G401 (cell line): ENCODE measurements around the gene AAK1. TPM values are rescaled to one million over a fixed set of nuclear protein-coding genes. Genes with fewer than 3 reads are reported as not detected.
A peak's percentile ranks its signal among the peaks of the same experiment; 100 is the strongest.
"Not testable (repeated sequence)": the region's sequence is repeated elsewhere in the genome, so short reads cannot be mapped to it uniquely, and the experiment has no call there.

Experiments used
- DNase-seq: peaks from one replicate; pipeline ENCODE4 v3.0.0-alpha.2; 2015; ENCODE audit warnings: low spot score
- in situ Hi-C: cut with HindIII; loops from 2 replicates; pipeline ENCODE4 v1.10.0; 2016; ENCODE audit warnings: low sequenced_read_pairs, mixed read lengths
- total RNA-seq: library from RNA; depleted of rRNA; stranded (reverse); fragments of >200 nt; shearing (Covaris generic); gene quantifications from 2 replicates; pipeline ENCODE4 v1.2.3, GENCODE V29; 2014

Gene AAK1
- total RNA-seq, 1 experiment from 2014 or later = 5.6 TPM

GRCh38 chr2:69663860-69664259, 20.3 kb upstream of the AAK1 start:
- in situ Hi-C loops = no loop called here
- no peak for DNase-seq

- in situ Hi-C loops, DNase-seq: not testable (repeated sequence)
These were observed 19.0 kb upstream of the AAK1 start for GRCh38 chr2:69662547-69662946.

- in situ Hi-C loops = no loop called here
These were observed 17.1 kb upstream of the AAK1 start for GRCh38 chr2:69660637-69661036.

GRCh38 chr2:69659941-69660483, 16.5 kb upstream of the AAK1 start:
- in situ Hi-C loops = no loop called here
- no peak for DNase-seq

More at GRCh38 chr2:69660637-69661036, 17.1 kb upstream of the AAK1 start:
- DNase-seq = no peak

GRCh38 chr2:69659349-69659748, 15.8 kb upstream of the AAK1 start:
- DNase-seq = no peak
- in situ Hi-C loops = no loop called here

- in situ Hi-C loops = no loop called here
- DNase-seq = no peak
These were observed 8.7 kb upstream of the AAK1 start for GRCh38 chr2:69652206-69652605.

GRCh38 chr2:69647196-69647595, 3.7 kb upstream of the AAK1 start:
- in situ Hi-C loops, DNase-seq: not testable (repeated sequence)

GRCh38 chr2:69646714-69647113, 3.2 kb upstream of the AAK1 start:
- in situ Hi-C loops = no loop called here

GRCh38 chr2:69645921-69646320, 2.4 kb upstream of the AAK1 start:
- in situ Hi-C loops = no loop called here

More at GRCh38 chr2:69646714-69647113, 3.2 kb upstream of the AAK1 start:
- no peak for DNase-seq

GRCh38 chr2:69645031-69645431, 1.5 kb upstream of the AAK1 start:
- in situ Hi-C loops = no loop called here
- peak; percentile 54 for DNase-seq

More at GRCh38 chr2:69645921-69646320, 2.4 kb upstream of the AAK1 start:
- no peak for DNase-seq

GRCh38 chr2:69644506-69644979, 1.0 kb upstream of the AAK1 start:
- no peak for DNase-seq
- in situ Hi-C loops = no loop called here

GRCh38 chr2:69642709-69643601, 584 bp downstream of the AAK1 start:
- in situ Hi-C loops = no loop called here
- peak; percentile 52 for DNase-seq

GRCh38 chr2:69641887-69642708, 1.4 kb downstream of the AAK1 start:
- peak; percentile 44 for DNase-seq
- in situ Hi-C loops = no loop called here

- in situ Hi-C loops = no loop called here
- DNase-seq = peak; percentile 30
These were observed 2.1 kb downstream of the AAK1 start for GRCh38 chr2:69641471-69641870.

GRCh38 chr2:69639266-69639665, 4.3 kb downstream of the AAK1 start:
- in situ Hi-C loops = no loop called here
- no peak for DNase-seq

GRCh38 chr2:69638630-69639029, 4.9 kb downstream of the AAK1 start:
- DNase-seq = no peak
- in situ Hi-C loops = no loop called here

GRCh38 chr2:69637923-69638322, 5.6 kb downstream of the AAK1 start:
- in situ Hi-C loops = no loop called here
- DNase-seq = no peak

- in situ Hi-C loops = no loop called here
- DNase-seq = no peak
These were observed 7.1 kb downstream of the AAK1 start for GRCh38 chr2:69636395-69636794.

- in situ Hi-C loops = no loop called here
- no peak for DNase-seq
These were observed 8.1 kb downstream of the AAK1 start for GRCh38 chr2:69635432-69635831.
